HG03280 (cell line): ENCODE results near the gene CDC42BPB.
"Not testable (repeated sequence)": the region's sequence is repeated elsewhere in the genome, so short reads cannot be mapped to it uniquely, and the experiment has no call there.

Experiments
- ATAC-seq: cut with Tn5 transposase; IDR thresholded peaks from one replicate; pipeline ENCODE4 v1.9.1; 2021; ENCODE audit warnings: mild to moderate bottlenecking, moderate library complexity; ENCODE audit not compliant: unreplicated experiment

CDC42BPB gene

DNA sequence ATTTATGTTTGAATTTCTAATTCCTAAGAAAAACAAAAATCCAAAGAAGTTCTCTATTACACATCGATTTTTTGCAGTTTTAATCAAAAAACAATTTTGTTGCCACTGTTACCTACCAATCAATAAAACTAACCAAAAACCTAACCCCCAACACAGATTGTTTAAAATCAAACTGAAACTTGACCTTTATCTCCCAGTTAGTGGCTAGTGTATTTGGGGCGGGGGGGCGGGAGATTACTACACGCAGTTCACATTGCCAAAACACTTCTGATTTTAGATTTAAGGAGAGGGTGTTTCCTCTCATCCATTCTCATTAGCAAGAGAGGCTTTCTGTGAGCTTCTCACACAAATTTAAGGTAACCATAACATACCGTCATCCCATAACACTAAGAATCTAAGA, 6.4 kb downstream of the CDC42BPB start:
- no peak for ATAC-seq

GRCh38 chr14:103047453-103047852, 9.9 kb downstream of the CDC42BPB start:
- ATAC-seq, result not testable (repeated sequence)

DNA sequence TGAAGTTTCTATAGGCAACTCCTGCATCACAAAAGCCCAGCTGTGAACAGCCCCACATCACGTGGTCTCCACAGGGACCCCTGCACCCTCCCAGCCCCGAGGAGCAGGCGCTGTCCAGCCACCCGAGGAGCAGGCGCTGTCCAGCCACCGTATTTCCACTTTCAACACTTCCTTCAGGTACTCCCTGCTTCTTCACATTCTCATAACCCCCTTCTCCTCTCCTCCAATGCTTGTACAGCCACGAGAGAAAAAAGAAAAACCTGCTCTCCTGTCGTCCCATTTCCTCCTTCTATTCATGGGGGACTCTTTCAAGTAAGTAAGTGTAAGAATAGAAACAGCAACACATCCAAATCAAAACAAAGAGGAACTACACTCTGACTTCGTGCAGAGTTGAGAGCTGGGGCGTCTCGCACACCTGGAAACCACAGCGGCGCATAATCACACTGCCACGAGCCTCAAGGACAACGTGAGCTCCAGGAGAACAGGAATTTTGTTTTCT, 11.9 kb downstream of the CDC42BPB start:
- ATAC-seq, result no peak

DNA sequence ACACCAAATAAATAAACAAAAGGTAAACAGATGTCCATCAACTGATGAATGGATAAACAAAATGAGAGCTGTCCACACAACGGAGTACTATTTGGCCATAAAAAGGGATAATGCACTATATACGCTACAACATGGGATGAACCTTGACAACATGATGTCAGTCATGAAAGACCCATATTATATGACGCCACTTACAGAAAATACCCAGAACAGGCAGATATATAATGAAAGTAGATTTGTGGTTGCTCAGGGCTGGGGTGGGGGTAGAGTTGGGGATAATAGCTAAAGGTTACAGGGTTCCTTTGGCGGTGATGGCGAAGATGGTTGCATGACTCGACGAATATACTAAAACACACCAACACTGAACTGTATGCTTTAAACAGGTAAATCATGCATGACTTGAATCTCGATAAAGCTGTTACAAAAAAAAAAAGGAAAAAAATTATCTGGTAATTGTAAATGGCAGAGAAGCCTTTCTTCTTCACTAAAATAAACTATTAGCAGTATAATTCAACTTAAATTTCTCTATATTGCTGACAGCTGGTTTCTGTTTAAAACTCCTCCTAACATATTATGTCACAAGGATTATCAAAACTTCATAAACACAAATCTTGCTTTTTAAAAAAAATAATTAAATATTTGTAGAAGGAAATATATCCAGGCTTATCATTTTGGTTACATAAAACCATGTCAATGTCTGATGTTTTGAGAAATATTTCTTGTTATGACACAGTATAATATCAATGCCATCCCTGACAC, 13.9 kb downstream of the CDC42BPB start:
- ATAC-seq, result no peak

- no peak for ATAC-seq
Observed at GRCh38 chr14:103041464-103041863, 15.9 kb downstream of the CDC42BPB start.

- no peak for ATAC-seq
Observed at GRCh38 chr14:103033681-103034096, 23.7 kb downstream of the CDC42BPB start.

- ATAC-seq, result no peak
Observed at GRCh38 chr14:103031956-103032355, 25.4 kb downstream of the CDC42BPB start.

- no peak for ATAC-seq
Observed at GRCh38 chr14:103031566-103031911, 25.8 kb downstream of the CDC42BPB start.

- no peak for ATAC-seq
Observed at GRCh38 chr14:103030741-103031565, 26.4 kb downstream of the CDC42BPB start.

- no peak for ATAC-seq
Observed at GRCh38 chr14:103029936-103030335, 27.4 kb downstream of the CDC42BPB start.

DNA sequence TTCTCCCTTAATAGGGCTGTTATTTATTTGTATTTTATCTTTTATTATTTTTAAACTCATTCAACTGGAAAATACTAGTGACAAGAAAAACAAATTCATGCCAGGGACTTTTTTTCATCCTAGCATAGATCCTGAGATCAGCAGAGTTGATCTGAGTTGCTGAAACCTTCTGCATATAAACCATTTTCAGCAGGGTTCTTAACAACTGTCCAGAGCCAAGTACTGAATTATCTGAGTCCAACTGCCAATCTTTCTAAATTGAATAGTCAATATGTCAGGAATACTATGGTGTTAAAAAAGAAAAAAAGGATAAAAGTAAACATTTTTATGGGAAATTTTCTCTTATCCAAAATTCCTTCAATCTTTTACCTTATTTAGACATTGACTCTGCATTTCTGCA, 28.6 kb downstream of the CDC42BPB start:
- no peak for ATAC-seq

- no peak for ATAC-seq
Observed at GRCh38 chr14:103028161-103028767, 29.1 kb downstream of the CDC42BPB start.

GRCh38 chr14:103027451-103027850, 29.9 kb downstream of the CDC42BPB start:
- no peak for ATAC-seq

GRCh38 chr14:103026988-103027387, 30.4 kb downstream of the CDC42BPB start:
- no peak for ATAC-seq

- not testable (repeated sequence) for ATAC-seq
Observed at GRCh38 chr14:103026196-103026595, 31.2 kb downstream of the CDC42BPB start.

DNA sequence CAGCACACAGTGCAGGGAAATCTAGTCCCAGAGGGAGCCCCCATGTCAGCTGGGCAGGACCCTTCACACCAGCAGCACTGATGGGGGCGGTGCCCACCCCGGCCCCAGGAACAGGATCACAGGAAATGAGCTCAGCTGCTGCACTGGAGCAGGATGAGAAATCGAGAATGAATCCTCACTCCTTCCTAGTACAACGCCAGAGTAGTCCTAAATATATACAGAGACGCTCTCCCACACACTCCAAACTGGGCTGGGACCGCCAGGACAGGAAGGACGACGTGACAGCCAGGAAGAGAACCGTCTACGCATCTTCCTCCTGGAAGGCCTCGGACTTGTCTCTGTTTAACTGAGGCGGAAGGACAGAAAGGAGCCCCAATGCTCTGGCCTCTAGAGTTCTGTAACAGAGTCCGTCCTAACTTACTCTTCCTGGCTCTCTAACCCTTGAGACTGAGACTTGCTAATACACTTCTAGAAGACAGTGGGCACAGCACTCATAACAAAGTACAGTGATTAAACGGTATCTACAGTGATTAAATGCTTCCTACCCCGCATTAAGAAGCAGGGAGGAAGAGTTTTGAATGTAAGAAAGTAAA, 33.4 kb downstream of the CDC42BPB start:
- no peak for ATAC-seq

GRCh38 chr14:103022685-103023044, 34.7 kb downstream of the CDC42BPB start:
- ATAC-seq, result no peak

DNA sequence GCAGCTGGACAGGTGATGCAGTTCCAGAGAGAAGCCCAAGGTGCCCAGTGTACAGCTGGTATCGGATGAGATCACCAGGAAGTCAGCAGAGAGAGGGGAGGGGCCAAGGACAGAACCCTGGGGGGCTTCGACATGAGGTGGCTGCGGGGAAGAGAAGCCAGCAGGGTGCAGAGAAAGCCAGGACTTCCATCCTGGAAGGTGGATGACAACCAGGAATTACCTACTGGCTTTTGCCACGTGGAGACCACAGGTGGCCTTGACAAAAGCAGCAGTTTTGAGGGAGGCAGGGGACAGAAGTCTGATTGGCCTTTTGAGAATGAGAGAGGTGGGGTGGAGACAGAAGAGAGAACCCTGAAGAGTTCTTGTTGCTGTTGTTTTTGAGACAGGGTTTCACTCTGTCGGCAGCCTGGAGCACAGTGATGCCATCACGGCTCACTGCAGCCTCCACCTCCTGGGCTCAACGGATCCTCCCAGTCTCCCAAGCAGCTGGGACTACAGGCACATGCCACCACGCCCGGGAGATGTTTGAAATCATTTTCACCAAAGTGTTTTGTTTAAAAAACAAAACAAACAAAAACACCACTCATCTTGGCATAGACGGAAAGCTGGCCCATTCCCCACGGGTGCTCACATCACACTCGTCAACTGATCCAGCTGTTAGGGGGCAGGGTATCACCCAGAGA, 35.2 kb downstream of the CDC42BPB start:
- ATAC-seq, result no peak

DNA sequence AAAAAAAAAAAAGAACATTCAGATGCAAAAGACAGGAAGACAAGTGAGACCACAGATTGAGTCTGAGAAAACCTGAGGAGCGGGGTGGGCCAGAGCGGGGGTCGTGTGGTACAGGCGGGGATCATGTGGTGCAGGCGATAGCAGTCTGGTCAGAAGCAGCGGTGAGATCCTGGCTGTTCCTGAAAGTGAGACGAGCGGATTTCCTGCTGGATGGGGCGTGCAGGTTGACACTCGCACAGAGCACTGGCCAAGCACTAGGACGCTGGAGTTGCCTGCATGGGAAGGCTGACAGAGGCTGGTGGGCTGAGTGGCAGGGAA, 35.7 kb downstream of the CDC42BPB start:
- ATAC-seq, result no peak

DNA sequence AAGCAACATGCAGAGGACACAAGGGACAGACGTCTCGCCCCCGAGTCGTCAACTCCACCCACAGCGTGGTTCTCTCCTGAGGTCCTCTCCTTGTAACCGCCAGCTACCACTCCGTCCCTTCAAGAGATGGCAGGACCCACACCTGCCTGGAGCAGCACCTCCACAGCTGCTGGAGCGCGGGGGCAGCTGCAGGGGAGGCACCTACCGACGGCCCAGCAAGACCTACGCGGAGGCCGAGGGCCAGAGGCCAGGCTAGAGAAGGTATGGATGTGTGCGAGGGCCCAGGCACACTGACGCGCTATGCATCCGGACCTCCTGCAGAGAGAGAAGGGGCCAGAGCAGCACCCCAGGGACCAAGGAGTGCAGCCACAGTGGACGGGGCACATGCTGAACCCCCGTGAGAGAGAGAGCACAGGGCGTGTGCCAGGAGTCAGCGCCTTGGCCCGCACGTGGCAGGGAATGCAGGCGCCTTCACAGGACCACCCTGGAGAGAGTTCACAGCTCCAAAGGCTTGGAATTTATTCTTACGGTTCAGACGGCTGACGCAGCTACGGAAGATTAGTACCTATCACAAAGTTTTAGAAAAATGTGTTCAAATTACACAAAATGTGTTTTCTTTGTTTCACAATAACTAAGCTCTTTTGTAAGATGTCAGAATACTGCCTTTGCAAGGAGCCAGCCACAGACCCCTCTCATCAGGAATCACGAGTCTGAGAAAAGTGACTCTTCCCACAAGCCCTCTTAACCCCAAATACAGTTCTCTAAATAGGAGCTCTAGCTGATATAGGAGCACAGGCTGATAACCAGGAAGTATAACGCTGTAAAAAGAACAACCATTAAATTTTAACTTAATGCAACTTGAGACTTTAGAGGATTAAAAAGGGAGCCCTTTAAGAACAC, 36.8 kb downstream of the CDC42BPB start:
- no peak for ATAC-seq
